ENCODE measurements around the gene DOCK11.

DNA sequence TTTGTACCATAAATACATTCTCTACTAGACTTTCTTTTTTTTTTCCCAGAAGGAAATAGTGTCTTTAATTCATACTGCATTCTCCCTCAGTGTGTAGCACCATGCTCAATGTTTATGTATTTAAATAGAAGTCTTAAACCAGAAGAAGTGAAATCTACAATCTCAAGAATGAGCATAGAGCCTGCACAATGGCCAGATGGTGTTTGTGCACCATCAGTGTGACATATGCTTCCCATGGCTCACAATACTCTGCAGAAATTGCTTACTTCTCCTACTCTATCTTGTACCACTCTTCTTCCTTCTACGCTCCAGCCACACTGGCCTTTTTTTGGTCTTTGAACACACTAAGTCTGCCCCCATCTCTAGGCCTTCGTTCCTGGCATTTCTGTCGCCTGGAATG lies 2.6 kb upstream of the DOCK11 start:
- TF ChIP-seq, protein P1, sequence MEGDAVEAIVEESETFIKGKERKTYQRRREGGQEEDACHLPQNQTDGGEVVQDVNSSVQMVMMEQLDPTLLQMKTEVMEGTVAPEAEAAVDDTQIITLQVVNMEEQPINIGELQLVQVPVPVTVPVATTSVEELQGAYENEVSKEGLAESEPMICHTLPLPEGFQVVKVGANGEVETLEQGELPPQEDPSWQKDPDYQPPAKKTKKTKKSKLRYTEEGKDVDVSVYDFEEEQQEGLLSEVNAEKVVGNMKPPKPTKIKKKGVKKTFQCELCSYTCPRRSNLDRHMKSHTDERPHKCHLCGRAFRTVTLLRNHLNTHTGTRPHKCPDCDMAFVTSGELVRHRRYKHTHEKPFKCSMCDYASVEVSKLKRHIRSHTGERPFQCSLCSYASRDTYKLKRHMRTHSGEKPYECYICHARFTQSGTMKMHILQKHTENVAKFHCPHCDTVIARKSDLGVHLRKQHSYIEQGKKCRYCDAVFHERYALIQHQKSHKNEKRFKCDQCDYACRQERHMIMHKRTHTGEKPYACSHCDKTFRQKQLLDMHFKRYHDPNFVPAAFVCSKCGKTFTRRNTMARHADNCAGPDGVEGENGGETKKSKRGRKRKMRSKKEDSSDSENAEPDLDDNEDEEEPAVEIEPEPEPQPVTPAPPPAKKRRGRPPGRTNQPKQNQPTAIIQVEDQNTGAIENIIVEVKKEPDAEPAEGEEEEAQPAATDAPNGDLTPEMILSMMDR (IDR thresholded peaks at IDR 0.05) = no peak
- TF ChIP-seq EP300 (IDR thresholded peaks at IDR 0.05) = no peak
